Gastroesophageal sphincter (tissue), 3 donors: Measurements from ENCODE around the gene SLC8A1.

Source experiments
- CTCF ChIP-seq, 4 experiments: fragments of 200-600 bp in 2 of 4; fragments of 450-650 bp in 2 of 4; sonication (generic) in 1 of 4; IDR thresholded peaks; one replicate each; pipeline ENCODE4 v1.5.1; 2017 to 2019; ENCODE audit warnings: antibody characterized with exemption in 4 of 4, mild to moderate bottlenecking in 2 of 4, moderate library complexity in 2 of 4
- EP300 ChIP-seq: sonication (generic); formaldehyde crosslinking; IDR thresholded peaks from one replicate; pipeline ENCODE4 v1.6.1; 2017; ENCODE audit warnings: antibody characterized with exemption, mild to moderate bottlenecking
- POLR2A ChIP-seq, 2 donors: fragments of 450-650 bp; IDR thresholded peaks; one replicate each; pipeline ENCODE4 v1.6.1; 2017; ENCODE audit warnings: antibody characterized with exemption in 2 of 2, mild to moderate bottlenecking in 2 of 2, moderate library complexity in 1 of 2
- POLR2AphosphoS5 ChIP-seq: sonication (generic); formaldehyde crosslinking; IDR thresholded peaks from one replicate; pipeline ENCODE4 v1.6.1; 2017; ENCODE audit warnings: antibody characterized with exemption

- TF ChIP-seq EP300 (no peak), CTCF (IDR thresholded peaks at IDR 0.05) (no peak), POLR2A (IDR thresholded peaks at IDR 0.05) (no peak), POLR2AphosphoS5 (no peak)
Observed at GRCh38 chr2:40400336-40400953, 51.4 kb downstream of the SLC8A1 start.
